HEK293 (cell line): ENCODE results near the gene GJC2.

ENCODE experiments used
- CTCF ChIA-PET: fragments of 350-600 bp; formaldehyde crosslinking; extraction: SDS; loops from one replicate; lab custom pipeline; 2021; ENCODE audit warnings: antibody characterized with exemption; lab: Yijun Ruan, JAX
- POLR2A ChIA-PET: fragments of 300-600 bp; formaldehyde crosslinking; extraction: SDS; loops from one replicate; lab custom pipeline; 2020; ENCODE audit warnings: antibody characterized with exemption, inconsistent platforms; lab: Yijun Ruan, JAX
- H3K27ac ChIP-seq: fragments of 200-500 bp; sonication (Bioruptor generic); 2 replicates; pipeline ENCODE4 v1.5.1; 2014; ENCODE audit warnings: low read depth, low read length, control low read depth, inconsistent platforms; ENCODE audit errors: extremely low read depth
- H3K36me3 ChIP-seq, 2 experiments: fragments of 200-500 bp in 1 of 2; sonication (Bioruptor generic) in 1 of 2; 1 replicate in 1 of 2; 2 replicates in 1 of 2; pipeline ENCODE4 v1.5.1; 2014 to 2017; ENCODE audit warnings: inconsistent platforms in 2 of 2, low read length in 2 of 2; ENCODE audit not compliant: control insufficient read depth in 2 of 2, insufficient read depth in 1 of 2
- H3K4me1 ChIP-seq: fragments of 200-500 bp; sonication (Bioruptor generic); 2 replicates; pipeline ENCODE4 v1.5.1; 2014; ENCODE audit warnings: mild to moderate bottlenecking, low read length, inconsistent platforms; ENCODE audit not compliant: control insufficient read depth, insufficient read depth
- H3K4me3 ChIP-seq: 2 replicates; pipeline ENCODE4 v1.5.1; 2011; ENCODE audit warnings: low read depth, mild to moderate bottlenecking, control low read depth, low read length, moderate library complexity
- H3K9me3 ChIP-seq: fragments of 200-500 bp; sonication (Bioruptor generic); 2 replicates; pipeline ENCODE4 v1.5.1; 2014; ENCODE audit warnings: low read depth, low read length, inconsistent platforms; ENCODE audit not compliant: control insufficient read depth, insufficient read depth
- EGR2 ChIP-seq: fragments of 450-650 bp; formaldehyde crosslinking; IDR thresholded peaks from 2 replicates; pipeline ENCODE4 v1.5.1; 2016; ENCODE audit warnings: low read depth, missing biosample characterization, missing genetic modification characterization
- GLI2 ChIP-seq: fragments of 450-650 bp; formaldehyde crosslinking; IDR thresholded peaks from 2 replicates; pipeline ENCODE4; 2017; ENCODE audit warnings: missing biosample characterization, missing genetic modification characterization, low read depth, borderline replicate concordance
- HOXA7 ChIP-seq: sonication (generic); formaldehyde crosslinking; IDR thresholded peaks from 2 replicates; pipeline ENCODE4 v1.8.1; 2022; ENCODE audit warnings: missing genetic modification reagents, borderline replicate concordance
- SP2 ChIP-seq: fragments of 450-650 bp; formaldehyde crosslinking; IDR thresholded peaks from 2 replicates; pipeline ENCODE4 v1.5.1; 2016; ENCODE audit warnings: missing biosample characterization, missing genetic modification characterization
- SP7 ChIP-seq: fragments of 450-650 bp; formaldehyde crosslinking; IDR thresholded peaks from 2 replicates; pipeline ENCODE4 v1.5.1; 2016; ENCODE audit warnings: missing biosample characterization, missing genetic modification characterization
- ZBTB1 ChIP-seq: fragments of 450-650 bp; formaldehyde crosslinking; IDR thresholded peaks from 2 replicates; pipeline ENCODE4 v1.5.1; 2016; ENCODE audit warnings: missing biosample characterization, missing genetic modification characterization
- ZBTB20 ChIP-seq: fragments of 450-650 bp; formaldehyde crosslinking; IDR thresholded peaks from 2 replicates; pipeline ENCODE4 v1.5.1; 2016; ENCODE audit warnings: missing biosample characterization, missing genetic modification characterization
- ZBTB48 ChIP-seq: fragments of 450-650 bp; formaldehyde crosslinking; IDR thresholded peaks from 2 replicates; pipeline ENCODE4 v1.5.1; 2016; ENCODE audit warnings: missing biosample characterization, missing genetic modification characterization
- ZBTB7A ChIP-seq: fragments of 450-650 bp; formaldehyde crosslinking; IDR thresholded peaks from 2 replicates; pipeline ENCODE4 v1.5.1; 2016; ENCODE audit warnings: low read depth, missing biosample characterization, missing genetic modification characterization
- ZEB2 ChIP-seq: fragments of 450-650 bp; formaldehyde crosslinking; IDR thresholded peaks from 2 replicates; pipeline ENCODE4 v1.5.1; 2016; ENCODE audit warnings: missing biosample characterization, missing genetic modification characterization
- ZFP69B ChIP-seq: fragments of 450-650 bp; formaldehyde crosslinking; IDR thresholded peaks from 2 replicates; pipeline ENCODE4 v1.5.1; 2016; ENCODE audit warnings: missing biosample characterization, missing genetic modification characterization
- ZNF10 ChIP-seq: fragments of 450-650 bp; formaldehyde crosslinking; IDR thresholded peaks from 2 replicates; pipeline ENCODE4 v1.5.1; 2017; ENCODE audit warnings: missing biosample characterization, missing genetic modification characterization
- ZNF184 ChIP-seq: fragments of 450-650 bp; IDR thresholded peaks from 2 replicates; pipeline ENCODE4 v1.5.1; 2018; ENCODE audit warnings: missing biosample characterization, mild to moderate bottlenecking, missing genetic modification characterization
- ZNF37A ChIP-seq: fragments of 450-650 bp; IDR thresholded peaks from 2 replicates; pipeline ENCODE4 v1.5.1; 2018; ENCODE audit warnings: missing biosample characterization, missing genetic modification characterization
- ZNF394 ChIP-seq: fragments of 450-650 bp; formaldehyde crosslinking; IDR thresholded peaks from 2 replicates; pipeline ENCODE4 v1.5.1; 2016; ENCODE audit warnings: missing biosample characterization, missing genetic modification characterization, mild to moderate bottlenecking, moderate library complexity, borderline replicate concordance
- ZNF423 ChIP-seq: fragments of 450-650 bp; formaldehyde crosslinking; IDR thresholded peaks from 2 replicates; pipeline ENCODE4 v1.5.1; 2016; ENCODE audit warnings: missing biosample characterization, missing genetic modification characterization
- ZNF48 ChIP-seq: fragments of 450-650 bp; formaldehyde crosslinking; IDR thresholded peaks from 2 replicates; pipeline ENCODE4 v1.5.1; 2016; ENCODE audit warnings: missing biosample characterization, missing genetic modification characterization
- ZNF561 ChIP-seq: fragments of 450-650 bp; IDR thresholded peaks from 2 replicates; pipeline ENCODE4 v1.5.1; 2018; ENCODE audit warnings: missing biosample characterization, missing genetic modification characterization, borderline replicate concordance
- ZNF777 ChIP-seq: fragments of 450-650 bp; formaldehyde crosslinking; IDR thresholded peaks from 2 replicates; pipeline ENCODE4 v1.5.1; 2017; ENCODE audit warnings: missing biosample characterization, missing genetic modification characterization, borderline replicate concordance
- TF ChIP-seq, protein P1 (sequence below): fragments of 450-650 bp; formaldehyde crosslinking; IDR thresholded peaks from 2 replicates; pipeline ENCODE4 v1.5.1; 2016; ENCODE audit warnings: missing biosample characterization, missing genetic modification characterization

GJC2 gene

DNA sequence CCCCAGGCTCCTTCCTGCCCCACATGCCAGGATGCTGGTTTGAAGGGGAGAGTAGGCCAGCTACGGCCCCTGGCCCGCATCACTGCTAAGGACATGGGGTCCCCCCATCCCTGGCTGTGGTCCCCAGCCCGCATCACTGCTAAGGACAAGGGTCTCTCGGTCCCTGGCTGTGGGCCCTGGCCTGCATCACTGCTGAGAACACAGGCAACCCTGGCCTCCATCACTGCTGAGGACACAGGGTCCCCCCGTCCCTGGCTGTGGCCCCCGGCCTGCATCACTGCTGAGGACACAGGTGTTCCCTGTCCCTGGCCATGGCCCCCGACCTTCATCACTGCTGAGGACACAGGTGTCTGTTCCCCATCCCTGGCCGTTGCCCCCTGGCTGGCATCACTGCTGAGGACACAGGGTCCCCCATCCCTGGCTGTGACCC, 57.7 kb downstream of the GJC2 start:
- ChIA-PET CTCF (no interaction called here), POLR2A (no interaction called here)
- TF ChIP-seq ZBTB20: no peak
- TF ChIP-seq GLI2 (tag by site-specific recombination): no peak
- TF ChIP-seq ZNF777 (tag by site-specific recombination): no peak
- no peak for TF ChIP-seq SP7 (tag by site-specific recombination)
- no peak for TF ChIP-seq ZNF561 (tag by site-specific recombination)
- TF ChIP-seq ZBTB1: no peak
- TF ChIP-seq EGR2 (tag by site-specific recombination): no peak
- no peak for TF ChIP-seq ZBTB48 (tag by site-specific recombination)
- no peak for TF ChIP-seq ZNF10 (tag by site-specific recombination)
- TF ChIP-seq ZFP69B (tag by site-specific recombination): no peak
- TF ChIP-seq HOXA7: no peak
- TF ChIP-seq ZNF184: no peak
- TF ChIP-seq, protein P1, sequence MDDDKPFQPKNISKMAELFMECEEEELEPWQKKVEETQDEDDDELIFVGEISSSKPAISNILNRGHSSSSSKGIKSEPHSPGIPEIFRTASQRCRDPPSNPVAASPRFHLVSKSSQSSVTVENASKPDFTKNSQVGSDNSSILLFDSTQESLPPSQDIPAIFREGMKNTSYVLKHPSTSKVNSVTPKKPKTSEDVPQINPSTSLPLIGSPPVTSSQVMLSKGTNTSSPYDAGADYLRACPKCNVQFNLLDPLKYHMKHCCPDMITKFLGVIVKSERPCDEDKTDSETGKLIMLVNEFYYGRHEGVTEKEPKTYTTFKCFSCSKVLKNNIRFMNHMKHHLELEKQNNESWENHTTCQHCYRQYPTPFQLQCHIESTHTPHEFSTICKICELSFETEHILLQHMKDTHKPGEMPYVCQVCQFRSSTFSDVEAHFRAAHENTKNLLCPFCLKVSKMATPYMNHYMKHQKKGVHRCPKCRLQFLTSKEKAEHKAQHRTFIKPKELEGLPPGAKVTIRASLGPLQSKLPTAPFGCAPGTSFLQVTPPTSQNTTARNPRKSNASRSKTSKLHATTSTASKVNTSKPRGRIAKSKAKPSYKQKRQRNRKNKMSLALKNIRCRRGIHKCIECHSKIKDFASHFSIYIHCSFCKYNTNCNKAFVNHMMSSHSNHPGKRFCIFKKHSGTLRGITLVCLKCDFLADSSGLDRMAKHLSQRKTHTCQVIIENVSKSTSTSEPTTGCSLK (tag by site-specific recombination): no peak
- TF ChIP-seq, all 188 proteins: peak for 0
- H3K9me3 ChIP-seq: no peaks in the 10 kb centered on the region
- H3K27ac ChIP-seq: no peak overlapping the region
- H3K36me3 ChIP-seq: no peaks in the 10 kb centered on the region
- no peaks in the 10 kb centered on the region; the same call in 1 of the 2 replicates for H3K4me1 ChIP-seq
- H3K4me3 ChIP-seq: no peak overlapping the region

DNA sequence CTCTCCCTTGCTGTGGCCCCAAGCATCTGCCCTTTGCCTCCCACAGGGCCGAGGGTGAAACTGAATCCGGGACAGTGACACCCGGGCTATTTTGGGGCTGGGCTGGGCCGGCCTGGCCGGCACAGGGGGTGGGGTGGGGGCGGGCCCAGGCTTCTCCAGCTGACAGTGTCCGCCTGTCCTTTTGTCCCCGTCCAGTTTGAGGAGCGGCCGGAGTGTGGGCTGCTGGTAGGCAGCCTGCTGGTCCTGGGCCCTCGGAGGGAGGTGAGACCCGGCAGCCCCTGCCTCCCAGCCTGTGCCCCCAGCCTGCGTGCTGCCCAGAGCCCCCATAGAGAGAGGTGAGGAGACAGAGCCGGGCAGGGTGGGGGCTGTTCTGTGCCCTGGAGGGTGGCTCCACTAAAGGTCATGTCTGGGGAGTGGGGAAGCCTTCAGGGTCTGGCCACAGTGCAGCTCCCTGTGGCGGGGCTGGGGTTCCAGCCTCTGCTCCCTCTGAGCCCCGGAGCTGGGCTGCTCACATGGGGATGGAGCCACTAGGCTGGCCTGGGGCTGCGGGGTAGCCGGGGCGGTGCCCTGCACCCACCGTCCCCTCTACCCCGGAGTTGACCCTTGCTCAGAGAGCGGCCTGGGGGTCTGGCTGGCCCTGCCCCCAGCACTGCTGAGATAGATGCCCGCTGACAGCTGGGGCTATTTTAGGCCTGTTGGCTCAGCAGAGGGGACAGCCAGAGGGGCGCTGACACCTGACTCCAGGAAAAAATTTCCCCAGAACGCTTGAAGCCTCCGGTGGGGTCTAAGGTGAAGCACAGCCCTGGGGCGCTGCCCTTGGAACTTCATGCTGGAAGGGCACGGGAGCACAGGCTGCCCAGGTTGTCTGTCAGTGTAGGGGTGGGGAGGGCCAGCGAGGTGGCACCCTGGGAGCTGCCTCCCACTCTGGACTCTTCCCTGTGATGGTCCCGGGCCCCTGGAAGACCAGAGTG, 58.4 kb downstream of the GJC2 start, which contains the start of gene OBSCN:
Gene OBSCN, plus strand, starts transcription at position 194 of the 971 bp plus-strand sequence. CDS start 3,740 bp downstream, outside the sequence.
- POLR2A ChIA-PET: no interaction called here
- no peak within 1 kb of the TSS for H3K4me3 ChIP-seq
- CTCF ChIA-PET: no interaction called here
- H3K36me3 ChIP-seq: no peaks in the 10 kb centered on the region
- no peak within 1 kb of the TSS for H3K27ac ChIP-seq
- no peaks in the 10 kb centered on the region for H3K9me3 ChIP-seq
- TF ChIP-seq ZNF394 (tag by site-specific recombination): no peak
- no peak for TF ChIP-seq ZBTB20
- no peak for TF ChIP-seq ZBTB7A (tag by site-specific recombination)
- no peak for TF ChIP-seq ZNF48 (tag by site-specific recombination)
- no peak for TF ChIP-seq SP2
- TF ChIP-seq ZNF37A: no peak
- no peak for TF ChIP-seq ZEB2 (tag by site-specific recombination)
- H3K4me1 ChIP-seq: no peaks in the 10 kb centered on the region; the same call in 1 of the 2 replicates

DNA sequence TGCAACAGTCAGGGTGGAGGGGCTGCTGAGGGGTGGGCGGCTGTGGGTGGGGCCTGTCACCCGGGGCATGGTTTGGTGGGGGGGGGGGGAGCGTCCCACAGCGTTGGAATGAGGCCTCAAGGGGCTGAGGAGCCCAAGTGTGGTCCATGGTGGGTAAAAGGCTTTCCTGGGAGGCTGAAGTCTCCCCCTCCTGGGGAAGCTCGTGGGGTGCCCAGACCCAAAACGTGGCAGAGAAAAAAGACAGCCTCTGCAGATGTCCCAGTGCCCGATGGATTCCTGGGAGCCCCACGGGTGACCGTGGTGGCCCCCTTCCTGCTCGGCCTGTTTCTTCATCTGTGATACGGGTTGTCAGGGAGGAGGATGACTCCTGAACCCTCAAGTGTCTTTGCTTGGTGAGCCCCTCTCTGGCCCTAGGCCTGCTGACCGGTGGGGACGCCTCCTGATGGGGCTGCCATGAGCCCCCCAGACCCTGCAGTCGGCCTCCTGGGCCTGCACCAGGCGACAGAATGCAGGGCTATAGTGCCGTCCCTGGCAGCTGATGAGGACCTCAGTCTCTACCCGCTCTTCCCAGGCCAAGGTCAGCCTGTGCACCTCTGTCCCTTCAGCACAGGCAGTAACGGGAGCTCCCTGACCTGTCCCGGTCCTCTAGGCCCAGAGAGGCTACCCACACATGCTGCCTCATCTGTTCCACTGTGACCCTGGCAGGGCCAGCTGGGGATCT, 59.3 kb downstream of the GJC2 start:
- Histone ChIP-seq H3K4me1 (no peaks in the 10 kb centered on the region; the same call in 1 of the 2 replicates), H3K9me3 (no peaks in the 10 kb centered on the region), H3K36me3 (no peaks in the 10 kb centered on the region), H3K4me3 (no peak overlapping the region), H3K27ac (no peak overlapping the region)
- TF ChIP-seq ZNF423 (tag by site-specific recombination): no peak
- ChIA-PET CTCF (no interaction called here), POLR2A (no interaction called here)
